ENCODE results near the gene RTP3. TPM values are rescaled to one million over a fixed set of nuclear protein-coding genes. Genes with fewer than 3 reads are reported as not detected.

Gene RTP3
- polyA plus RNA-seq, 1 donor from 2014 or later, result not detected

Other genes with a start within 250 kb of the RTP3 start
- gene CCR2, start 143.9 kb upstream of the RTP3 start, polyA plus RNA-seq, result not detected in 2 replicates
- not detected in 2 replicates for gene CCR5, start 127.0 kb upstream of the RTP3 start, polyA plus RNA-seq
- not detected in 2 replicates for gene CCRL2, start 90.7 kb upstream of the RTP3 start, polyA plus RNA-seq
- gene LTF, start 33.1 kb upstream of the RTP3 start, polyA plus RNA-seq, result not detected in 2 replicates
- not detected in 2 replicates for gene LRRC2, start 68.3 kb downstream of the RTP3 start, polyA plus RNA-seq
- not detected in 2 replicates for gene FAM240A, start 114.5 kb downstream of the RTP3 start, polyA plus RNA-seq
- gene ALS2CL, start 195.7 kb downstream of the RTP3 start, polyA plus RNA-seq, result 0.11 and 0.52 TPM in 2 replicates
- not detected in 2 replicates for gene TMIE, start 203.4 kb downstream of the RTP3 start, polyA plus RNA-seq
- not detected in 2 replicates for gene PRSS50, start 219.9 kb downstream of the RTP3 start, polyA plus RNA-seq

All from neural cell (in vitro differentiated cells).